Bone marrow (tissue), 2 donors: Measurements from ENCODE around the gene ZYX.
A peak's percentile ranks its signal among the peaks of the same experiment; 100 is the strongest.
"Not testable (repeated sequence)": the region's sequence is repeated elsewhere in the genome, so short reads cannot be mapped to it uniquely, and the experiment has no call there.

ENCODE experiments used
- DNase-seq, 2 donors: peaks; one replicate each; lab custom pipeline; 2025; lab: John Stamatoyannopoulos, UW

ZYX gene

DNA sequence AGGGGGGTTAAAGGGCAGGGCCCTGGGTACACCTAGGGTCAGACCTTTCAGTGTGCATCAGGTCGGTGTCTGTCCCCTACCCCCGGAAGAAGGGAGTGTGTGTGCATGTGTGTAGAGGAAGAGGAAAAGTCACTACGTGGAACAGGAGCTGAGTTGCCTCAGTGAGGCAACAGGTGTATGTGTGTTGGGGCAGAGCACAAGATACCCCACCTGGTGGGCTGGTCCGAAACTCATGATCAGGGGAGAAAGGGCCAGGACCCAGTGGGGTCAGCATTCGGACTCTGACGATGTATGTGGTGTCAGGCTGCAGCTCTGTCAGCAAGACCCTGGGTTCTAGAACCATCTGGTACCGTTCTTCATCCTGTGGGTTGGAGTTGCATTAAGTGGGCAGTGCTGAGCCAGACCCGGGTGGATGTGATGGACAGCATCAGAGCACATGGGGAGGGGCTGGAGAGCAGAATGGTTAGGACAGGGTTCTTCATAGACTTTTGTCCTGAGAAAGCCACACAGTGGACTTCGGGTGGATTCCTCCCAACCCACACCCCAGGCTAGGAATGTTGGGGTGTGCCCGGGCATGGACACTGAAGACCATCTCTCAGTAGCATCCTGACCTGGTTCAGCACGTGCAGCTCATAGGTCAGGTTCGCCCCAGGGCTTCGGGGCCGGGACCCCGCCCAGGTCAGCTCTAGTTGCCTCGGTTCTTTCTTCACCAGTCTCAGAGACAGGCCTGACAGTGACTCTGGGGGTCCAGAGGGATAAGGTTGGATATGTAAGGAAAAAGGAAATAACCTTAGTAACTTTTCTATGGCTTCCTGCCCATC lies 16.8 kb downstream of the ZYX start:
- no peak for DNase-seq

DNA sequence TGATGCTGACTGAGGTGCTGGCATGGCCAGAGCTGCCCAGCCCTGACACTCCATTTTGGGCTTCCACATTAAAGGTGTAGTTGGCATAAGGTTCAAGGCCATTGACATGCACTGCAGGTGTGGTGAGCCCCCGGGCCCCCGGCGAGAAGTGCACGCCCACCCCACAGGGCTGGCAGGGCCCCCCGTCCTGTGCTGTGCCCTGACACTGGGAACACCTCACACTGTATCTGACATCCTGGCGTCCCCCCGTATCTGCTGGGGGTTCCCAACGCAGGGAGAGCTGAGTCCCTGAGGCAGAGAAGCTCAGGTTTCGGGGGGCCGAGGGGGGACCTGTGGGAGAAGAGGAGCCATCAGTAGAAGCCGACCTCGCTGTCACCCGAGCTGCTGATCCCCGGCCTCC lies 17.5 kb downstream of the ZYX start:
- no peak for DNase-seq

DNA sequence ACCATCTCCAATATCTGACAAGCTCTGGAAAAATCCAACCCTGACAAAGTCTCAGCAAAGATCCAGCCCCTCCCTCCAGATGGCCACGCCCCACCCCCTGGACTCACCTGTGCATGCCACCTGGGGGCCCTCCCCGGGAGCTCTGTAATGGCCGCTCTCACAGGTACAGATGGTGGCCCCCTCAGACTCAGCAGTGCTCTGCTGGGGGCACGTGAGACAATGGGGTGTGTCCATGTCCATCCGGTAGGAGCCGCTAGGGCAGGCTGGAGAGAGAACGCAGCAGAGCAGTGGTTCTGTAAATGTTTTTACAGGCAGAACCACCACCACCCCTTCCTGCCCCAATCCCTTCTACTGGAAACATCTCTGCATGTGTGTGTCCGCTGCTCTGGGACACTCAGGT lies 18.0 kb downstream of the ZYX start:
- no peak for DNase-seq

DNA sequence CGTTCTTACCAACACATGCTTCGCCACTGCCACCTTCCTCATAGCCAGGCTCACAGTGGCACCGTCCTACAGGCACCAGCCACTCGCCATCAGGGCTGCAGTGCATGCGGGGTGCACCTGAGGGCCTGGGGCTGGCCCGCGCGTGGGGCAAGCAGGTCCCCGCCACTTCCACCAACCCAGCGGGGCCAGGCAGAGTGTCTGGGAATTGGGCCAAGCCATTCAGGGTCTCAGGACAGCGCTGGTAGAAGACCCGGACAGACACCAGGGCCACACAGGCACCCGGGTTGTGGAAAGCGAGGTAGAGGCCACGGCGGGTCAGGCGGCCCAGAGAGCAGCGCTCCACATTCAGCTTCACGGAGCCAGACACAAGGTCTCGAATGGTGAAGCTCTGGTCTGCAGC lies 18.5 kb downstream of the ZYX start:
- DNase-seq: no peak

GRCh38 chr7:143401265-143401664 lies 20.1 kb downstream of the ZYX start:
- no peak for DNase-seq

- DNase-seq: not testable (repeated sequence)
These were observed 21.1 kb downstream of the ZYX start for GRCh38 chr7:143402233-143402632.

GRCh38 chr7:143405173-143406001 lies 24.2 kb downstream of the ZYX start:
- DNase-seq: no peak

- DNase-seq: no peak
These were observed 24.8 kb downstream of the ZYX start for GRCh38 chr7:143406002-143406357.

GRCh38 chr7:143407287-143408251 lies 26.4 kb downstream of the ZYX start:
- DNase-seq: peak in 1 of 2 donors; percentile 51

DNA sequence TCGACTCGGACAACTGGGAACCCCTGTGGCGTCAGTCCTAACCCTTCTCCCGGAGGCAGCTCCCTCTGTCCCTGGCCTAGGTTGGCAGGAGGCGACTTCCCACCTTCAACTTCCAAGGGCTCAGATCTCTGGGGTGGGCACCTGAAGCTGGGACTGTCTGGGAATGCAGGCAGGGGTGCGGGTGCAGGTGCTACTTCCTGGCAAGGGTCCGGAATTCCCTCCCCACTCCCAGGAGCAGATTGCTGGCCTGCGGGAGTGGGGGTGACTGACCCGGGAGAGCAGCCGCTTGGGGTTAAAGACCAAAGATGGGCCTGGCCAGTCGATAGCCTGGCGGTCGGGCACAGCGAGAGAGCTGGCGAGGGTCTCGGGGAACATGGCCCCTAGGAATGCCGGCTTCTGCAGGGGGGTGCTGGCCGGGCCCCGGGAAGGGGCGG lies 27.1 kb downstream of the ZYX start:
- no peak for DNase-seq

GRCh38 chr7:143408686-143409561 lies 27.8 kb downstream of the ZYX start, which contains the start of gene EPHA1:
EPHA1 (minus strand) TSS chr7:143408856; CDS start chr7:143408805, 51 bp downstream.
- DNase-seq: no peak

- no peak for DNase-seq
These were observed 29.4 kb downstream of the ZYX start for GRCh38 chr7:143410521-143411004.

GRCh38 chr7:143411976-143412708 lies 31.0 kb downstream of the ZYX start:
- DNase-seq: no peak

- DNase-seq: no peak
These were observed 32.0 kb downstream of the ZYX start for GRCh38 chr7:143413123-143413522.

- not testable (repeated sequence) for DNase-seq
These were observed 34.1 kb downstream of the ZYX start for GRCh38 chr7:143415209-143415608.

- no peak for DNase-seq
These were observed 34.7 kb downstream of the ZYX start for GRCh38 chr7:143415742-143416397.

DNA sequence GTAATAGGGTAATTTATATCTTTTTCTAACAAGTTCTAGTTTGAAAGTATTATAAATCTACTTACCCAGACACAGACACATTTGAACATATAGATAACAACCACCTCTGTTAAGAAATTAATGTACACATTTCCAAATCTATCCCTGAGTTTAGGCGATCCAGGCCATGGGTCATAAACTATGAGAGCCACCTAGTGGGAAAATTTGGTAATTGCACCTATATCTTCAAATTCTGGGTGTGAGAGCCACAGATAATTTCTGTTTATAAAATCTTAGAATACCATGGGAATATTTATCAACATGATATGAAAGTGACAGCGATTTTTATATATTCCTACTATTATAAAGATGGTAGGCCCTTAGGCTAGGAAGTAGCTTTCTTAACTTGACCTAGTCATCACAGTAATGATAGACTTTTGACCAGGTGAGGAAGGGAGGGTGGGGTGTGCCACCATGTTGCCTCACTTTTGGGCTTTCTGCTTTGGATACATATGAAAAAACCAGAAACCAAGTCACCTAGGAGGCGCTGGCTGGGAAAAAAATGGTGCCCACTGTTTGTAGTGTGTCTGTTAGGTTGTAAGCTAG lies 35.5 kb downstream of the ZYX start:
- DNase-seq: peak in 1 of 2 donors; percentile 43

DNA sequence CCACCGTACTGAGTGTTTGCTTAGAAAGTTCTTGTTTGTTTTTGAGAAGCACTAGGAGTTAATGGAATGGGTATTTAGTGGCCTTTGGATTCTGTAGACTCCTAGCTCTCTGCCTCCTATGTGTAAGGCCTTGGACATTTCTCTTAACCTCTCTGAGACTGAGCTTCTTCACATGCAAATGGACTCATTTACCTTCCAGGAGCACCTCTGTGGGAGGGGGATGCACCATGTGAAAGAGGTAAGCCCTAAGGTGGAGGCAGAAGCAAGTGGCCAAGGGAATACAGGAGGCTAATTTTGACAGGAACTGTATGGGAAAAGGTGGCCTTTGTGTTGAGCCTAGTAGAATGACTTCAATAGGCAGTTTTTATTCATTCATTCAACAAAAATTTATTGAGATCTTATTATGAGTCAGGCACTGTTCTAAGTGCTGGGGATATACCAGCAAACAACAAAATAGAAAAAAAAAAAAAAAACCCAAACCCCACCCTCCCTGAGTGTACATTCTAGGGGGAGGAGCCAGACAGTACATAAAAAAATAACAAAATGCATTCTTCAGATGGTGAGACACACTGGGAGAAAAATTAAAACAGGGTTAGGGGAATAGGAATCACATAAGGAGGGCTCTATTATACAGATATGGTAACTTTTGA lies 36.7 kb downstream of the ZYX start:
- no peak for DNase-seq
